Retinal pigment epithelial cell (primary cell): ENCODE measurements around the gene CAPRIN1.

Experiments used
- DNase-seq: peaks from one replicate; pipeline ENCODE4 v3.0.0-alpha.2; 2010; ENCODE audit warnings: low read depth
- H3K4me3 ChIP-seq: 2 replicates; pipeline ENCODE4 v1.5.1; 2011; ENCODE audit warnings: mild to moderate bottlenecking, low read length, control low read depth, moderate library complexity
- TF ChIP-seq, protein P1 (sequence below): conservative IDR thresholded peaks from 2 replicates; pipeline ENCODE4 v1.5.1; 2011; ENCODE audit warnings: low read depth, low read length, control low read depth, inconsistent platforms

The CAPRIN1 gene

DNA sequence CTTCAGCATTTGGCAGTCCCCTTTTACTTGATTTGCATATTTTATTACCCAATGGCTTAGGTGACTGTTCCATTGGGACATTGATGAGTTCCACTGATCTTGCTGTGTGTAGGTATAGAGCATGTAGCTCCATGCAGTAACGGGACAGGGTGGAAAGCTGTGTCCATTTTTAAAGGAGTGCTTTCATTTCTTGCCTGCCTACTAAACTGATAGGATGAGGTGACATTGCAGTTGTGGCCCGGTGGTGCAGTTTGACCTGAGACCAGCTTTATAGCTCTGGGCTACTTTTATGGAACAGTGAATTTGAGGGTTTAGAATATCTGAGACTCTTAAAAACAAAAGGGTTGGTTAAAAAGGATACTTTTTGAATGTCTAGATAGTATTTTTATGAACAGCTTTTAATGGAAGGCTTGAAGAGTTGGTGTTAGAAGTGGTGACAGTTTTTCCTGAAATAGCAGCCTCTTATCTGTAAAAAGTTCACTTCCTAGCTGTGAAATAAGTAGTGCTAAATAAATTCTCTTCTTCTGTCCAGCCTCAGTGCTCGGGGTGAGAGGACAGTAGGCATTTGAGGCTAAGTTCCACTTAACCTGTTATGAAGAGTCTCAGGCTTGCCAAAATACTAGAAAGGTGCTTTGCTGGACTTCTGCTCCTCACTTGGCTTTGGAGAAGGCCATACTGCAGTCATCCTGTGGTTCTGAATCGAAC is 80.9 kb downstream of the CAPRIN1 start:
- H3K4me3 ChIP-seq, result no peak overlapping the region
- TF ChIP-seq, protein P1, sequence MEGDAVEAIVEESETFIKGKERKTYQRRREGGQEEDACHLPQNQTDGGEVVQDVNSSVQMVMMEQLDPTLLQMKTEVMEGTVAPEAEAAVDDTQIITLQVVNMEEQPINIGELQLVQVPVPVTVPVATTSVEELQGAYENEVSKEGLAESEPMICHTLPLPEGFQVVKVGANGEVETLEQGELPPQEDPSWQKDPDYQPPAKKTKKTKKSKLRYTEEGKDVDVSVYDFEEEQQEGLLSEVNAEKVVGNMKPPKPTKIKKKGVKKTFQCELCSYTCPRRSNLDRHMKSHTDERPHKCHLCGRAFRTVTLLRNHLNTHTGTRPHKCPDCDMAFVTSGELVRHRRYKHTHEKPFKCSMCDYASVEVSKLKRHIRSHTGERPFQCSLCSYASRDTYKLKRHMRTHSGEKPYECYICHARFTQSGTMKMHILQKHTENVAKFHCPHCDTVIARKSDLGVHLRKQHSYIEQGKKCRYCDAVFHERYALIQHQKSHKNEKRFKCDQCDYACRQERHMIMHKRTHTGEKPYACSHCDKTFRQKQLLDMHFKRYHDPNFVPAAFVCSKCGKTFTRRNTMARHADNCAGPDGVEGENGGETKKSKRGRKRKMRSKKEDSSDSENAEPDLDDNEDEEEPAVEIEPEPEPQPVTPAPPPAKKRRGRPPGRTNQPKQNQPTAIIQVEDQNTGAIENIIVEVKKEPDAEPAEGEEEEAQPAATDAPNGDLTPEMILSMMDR, result no peak
- DNase-seq, result no peak

DNA sequence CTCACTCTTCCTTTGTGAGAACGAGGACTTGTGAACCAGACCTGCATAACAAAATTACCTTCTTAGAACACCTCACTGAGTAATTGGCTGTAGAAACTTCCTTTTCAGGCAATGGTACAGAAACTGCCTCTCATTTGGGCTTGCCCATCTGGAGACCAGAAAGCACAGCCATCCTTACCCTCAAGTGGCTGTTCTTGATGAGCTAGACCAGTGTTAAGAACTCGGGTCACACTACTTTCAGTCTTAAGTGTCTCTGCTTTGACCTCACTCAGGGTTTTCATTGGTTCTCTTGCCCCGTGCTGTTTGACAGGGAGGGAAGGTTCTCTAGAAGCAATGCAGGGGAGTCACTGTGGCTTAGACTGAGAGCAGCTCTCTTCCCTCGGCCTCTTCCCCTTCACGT is 83.2 kb downstream of the CAPRIN1 start:
- no peak overlapping the region for H3K4me3 ChIP-seq
- TF ChIP-seq, protein P1, result no peak
- DNase-seq, result no peak

DNA sequence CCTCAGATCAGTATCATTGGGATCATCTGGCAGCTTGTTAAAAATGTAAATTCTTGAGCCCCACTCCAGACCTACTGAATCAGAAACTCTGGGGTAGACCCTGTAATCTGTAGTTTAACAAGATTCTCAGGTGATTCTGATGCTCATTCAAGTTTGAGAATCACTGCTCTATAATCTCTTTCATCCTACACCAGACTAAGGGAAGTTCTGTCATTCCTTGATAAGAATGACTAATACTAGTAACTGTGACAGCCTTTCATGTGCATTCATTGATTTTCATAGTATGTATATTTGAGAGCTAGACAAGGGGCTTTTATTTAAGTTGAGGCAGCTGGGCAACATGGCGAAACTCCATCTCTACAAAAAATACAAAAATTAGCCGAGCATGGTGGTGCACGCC is 83.9 kb downstream of the CAPRIN1 start:
- no peak overlapping the region for H3K4me3 ChIP-seq
- TF ChIP-seq, protein P1, result no peak
- DNase-seq, result no peak

DNA sequence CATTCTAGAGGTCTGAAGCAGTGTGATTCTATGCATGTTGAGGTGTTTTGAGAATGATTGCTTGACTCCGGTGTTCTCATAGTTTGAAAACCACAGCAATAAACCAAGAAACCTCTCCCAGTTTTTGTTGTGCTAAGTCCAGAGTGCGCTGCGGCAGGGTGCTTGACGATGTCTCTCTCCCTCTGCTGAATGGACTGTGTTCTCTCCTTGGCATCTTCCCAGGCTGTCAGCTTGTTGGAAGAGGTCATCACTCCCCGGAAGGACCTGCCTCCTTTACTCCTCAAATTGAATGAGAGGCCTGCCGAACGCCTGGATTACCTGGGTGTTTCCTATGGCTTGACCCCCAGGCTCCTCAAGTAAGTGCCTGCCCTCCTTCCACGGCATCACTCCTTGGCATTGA is 84.9 kb downstream of the CAPRIN1 start:
- DNase-seq, result no peak
- no peak overlapping the region for H3K4me3 ChIP-seq
- TF ChIP-seq, protein P1, result no peak

DNA sequence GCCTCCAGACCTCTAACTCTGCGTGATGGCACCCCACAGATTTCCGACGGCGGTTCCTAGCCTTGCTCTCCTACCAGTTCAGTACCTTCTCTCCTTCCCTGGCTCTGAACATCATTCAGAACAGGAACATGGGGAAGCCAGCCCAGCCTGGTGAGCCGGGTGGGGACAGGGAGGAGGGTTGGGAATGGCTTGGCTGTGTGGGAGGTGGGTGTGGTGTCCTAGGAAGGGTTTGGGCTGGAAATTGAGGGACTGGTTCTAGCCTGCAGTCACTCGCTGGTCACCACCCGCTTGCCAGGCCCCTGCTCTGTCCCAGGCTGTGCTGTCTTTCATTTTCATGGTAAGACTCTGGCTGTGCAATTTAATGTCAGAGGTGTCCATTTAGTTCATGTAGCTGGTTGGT is 87.8 kb downstream of the CAPRIN1 start:
- DNase-seq, result no peak
- H3K4me3 ChIP-seq, result no peak overlapping the region
- TF ChIP-seq, protein P1, result no peak

DNA sequence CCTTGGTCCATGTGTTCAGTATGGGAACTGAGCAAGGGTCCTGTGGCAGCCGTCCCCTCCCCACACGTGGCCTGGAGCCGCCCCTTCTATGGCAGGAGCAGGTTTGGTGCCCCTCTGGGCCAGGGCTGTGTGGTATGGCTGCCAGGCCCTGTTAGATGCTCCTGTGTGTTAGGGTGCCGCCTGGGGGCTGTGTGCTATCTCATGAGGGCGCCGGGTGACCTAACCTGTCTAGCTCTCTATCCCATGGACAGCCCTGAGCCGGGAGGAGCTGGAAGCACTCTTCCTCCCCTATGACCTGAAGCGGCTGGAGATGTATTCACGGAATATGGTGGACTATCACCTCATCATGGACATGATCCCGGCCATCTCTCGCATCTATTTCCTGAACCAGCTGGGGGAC is 88.6 kb downstream of the CAPRIN1 start:
- no peak overlapping the region for H3K4me3 ChIP-seq
- TF ChIP-seq, protein P1, result no peak
- no peak for DNase-seq

DNA sequence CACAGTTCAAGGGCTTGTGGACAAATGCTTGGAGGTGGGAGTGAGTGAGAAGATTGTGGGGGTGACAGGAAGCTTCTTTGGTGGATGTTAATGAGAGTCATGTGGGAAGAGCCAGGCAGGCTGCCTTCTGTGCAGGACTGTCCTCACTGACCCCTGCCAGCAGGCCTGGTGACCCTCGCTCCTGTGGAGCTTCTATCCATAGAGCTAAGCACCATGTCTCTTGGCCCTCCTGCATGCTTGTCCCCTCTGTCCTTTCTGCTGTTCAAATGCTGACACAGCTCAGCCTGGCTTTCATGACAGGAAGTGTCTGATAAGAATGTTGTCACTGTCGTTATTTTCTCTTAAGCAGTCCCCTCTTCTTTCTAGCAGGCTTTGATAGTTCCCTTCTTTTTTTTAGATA is 91.5 kb downstream of the CAPRIN1 start:
- no peak overlapping the region for H3K4me3 ChIP-seq
- TF ChIP-seq, protein P1, result no peak
- DNase-seq, result no peak
